Lower leg skin (tissue), 4 donors: ENCODE results near the gene CAPN2. TPM values are rescaled to one million over a fixed set of nuclear protein-coding genes. Genes with fewer than 3 reads are reported as not detected.
"Not testable (repeated sequence)": the region's sequence is repeated elsewhere in the genome, so short reads cannot be mapped to it uniquely, and the experiment has no call there.

Experiments used
- DNase-seq, 2 donors: peaks; one replicate each; pipeline ENCODE4 v3.0.0-alpha.2; 2019; ENCODE audit warnings: low spot score in 2 of 2
- H3K4me3 ChIP-seq: fragments of 200-600 bp; sonication (generic); 2 replicates; pipeline ENCODE4 v1.5.1; 2017; ENCODE audit warnings: mild to moderate bottlenecking, low read depth; ENCODE audit not compliant: poor library complexity, severe bottlenecking
- CTCF ChIP-seq, 3 donors: fragments of 450-650 bp; IDR thresholded peaks; one replicate each; pipeline ENCODE4 v1.5.1; 2016; ENCODE audit warnings: antibody characterized with exemption in 3 of 3, mild to moderate bottlenecking in 3 of 3, moderate library complexity in 2 of 3
- POLR2A ChIP-seq, 2 donors: fragments of 450-650 bp; IDR thresholded peaks; one replicate each; pipeline ENCODE4 v1.6.1; 2016 to 2017; ENCODE audit warnings: antibody characterized with exemption in 2 of 2, mild to moderate bottlenecking in 1 of 2, moderate library complexity in 1 of 2
- whole genome bisulfite sequencing, 2 donors: methylation state at CpG; one replicate each; pipeline ENCODE4 v1.1.5; 2018; 5-methylcytosine and 5-hydroxymethylcytosine counted together
- intact Hi-C: fragments of 100-400 bp; cut with DNase I; formaldehyde crosslinking; loops from one replicate; pipeline ENCODE4 v1.15.0; 2023; ENCODE audit warnings: low total_unique reads
- total RNA-seq, 4 donors: library from RNA; depleted of rRNA; stranded (reverse); fragments of >200 nt; gene quantifications; one replicate each; pipeline ENCODE4 v1.1.0, GENCODE V29; 2016

The CAPN2 gene
- total RNA-seq, 4 donors from 2014 or later, result 33.7 to 73.3 (median 47.2) TPM

DNA sequence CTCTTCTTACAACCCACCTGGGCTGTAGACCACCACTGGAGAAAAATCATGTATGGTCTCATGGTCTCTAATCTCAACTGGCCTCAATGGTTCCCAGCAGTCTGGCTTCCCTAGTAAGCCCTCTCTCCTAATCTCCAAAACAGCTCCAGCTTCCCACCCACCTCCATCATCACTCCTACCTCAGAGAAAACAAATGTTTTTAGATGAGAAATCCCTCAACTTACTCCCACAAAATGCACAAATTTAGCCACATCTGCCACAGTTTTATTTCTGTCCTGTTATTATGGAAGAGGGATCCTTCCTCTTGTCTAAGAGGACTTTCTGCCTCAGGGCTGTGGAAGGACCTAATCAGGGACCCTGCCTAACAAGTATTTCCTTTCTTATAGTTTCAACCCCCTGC lies 101.3 kb downstream of the CAPN2 start:
- DNase-seq, result no peak
- no peak overlapping the region for H3K4me3 ChIP-seq
- TF ChIP-seq CTCF (IDR thresholded peaks at IDR 0.05) (no peak), POLR2A (IDR thresholded peaks at IDR 0.05) (no peak)
- intact Hi-C loops, result no loop called here

GRCh38 chr1:223815020-223815853 lies 102.9 kb downstream of the CAPN2 start:
- no peak for DNase-seq
- H3K4me3 ChIP-seq, result no peak overlapping the region
- 85 to 87% methylated on average over 4 of the region's 4 CpGs for WGBS, 2 donors
- intact Hi-C loops, result no loop called here
- no peak for TF ChIP-seq CTCF (IDR thresholded peaks at IDR 0.05)
- no peak for TF ChIP-seq POLR2A (IDR thresholded peaks at IDR 0.05)

GRCh38 chr1:223815865-223816264 lies 103.5 kb downstream of the CAPN2 start:
- TF ChIP-seq CTCF (IDR thresholded peaks at IDR 0.05) (no peak), POLR2A (IDR thresholded peaks at IDR 0.05) (no peak)
- no peak overlapping the region for H3K4me3 ChIP-seq
- intact Hi-C loops, result no loop called here
- DNase-seq, result no peak
- 89 to 90% methylated on average over 3 of the region's 3 CpGs for WGBS, 2 donors

- intact Hi-C loops, H3K4me3 ChIP-seq, DNase-seq: not testable (repeated sequence)
These were observed 104.9 kb downstream of the CAPN2 start for GRCh38 chr1:223817265-223817664.

GRCh38 chr1:223819730-223820514 lies 107.6 kb downstream of the CAPN2 start:
- intact Hi-C loops, result no loop called here
- 70 to 73% methylated on average over 4 of the region's 4 CpGs for WGBS, 2 donors
- no peak for TF ChIP-seq POLR2A (IDR thresholded peaks at IDR 0.05)
- TF ChIP-seq CTCF (IDR thresholded peaks at IDR 0.05), result no peak
- DNase-seq, result no peak
- no peak overlapping the region for H3K4me3 ChIP-seq

GRCh38 chr1:223820515-223820858 lies 108.1 kb downstream of the CAPN2 start:
- TF ChIP-seq CTCF (IDR thresholded peaks at IDR 0.05) (no peak), POLR2A (IDR thresholded peaks at IDR 0.05) (no peak)
- DNase-seq, result no peak
- 77 to 87% methylated on average over 2 of the region's 2 CpGs for WGBS, 2 donors

More at GRCh38 chr1:223820515-223820858, 108.1 kb downstream of the CAPN2 start:
- H3K4me3 ChIP-seq, result no peak overlapping the region
- intact Hi-C loops, result no loop called here
